K562 (cell line): ENCODE data around the gene MRPL58. TPM values are rescaled to one million over a fixed set of nuclear protein-coding genes. Genes with fewer than 3 reads are reported as not detected.
A peak's percentile ranks its signal among the peaks of the same experiment; 100 is the strongest.

ENCODE experiments used
- CAMTA2 ChIP-seq: fragments of 250-450 bp; sonication (Bioruptor Pico); conservative IDR thresholded peaks from 2 replicates; pipeline ENCODE4 v1.5.1; 2022
- COPS2 ChIP-seq: fragments of 450-650 bp; conservative IDR thresholded peaks from 2 replicates; pipeline ENCODE4 v1.6.1; 2016; ENCODE audit warnings: mild to moderate bottlenecking, moderate library complexity
- EP300 ChIP-seq: IDR thresholded peaks from 2 replicates; pipeline ENCODE4 v1.6.1; 2012; ENCODE audit warnings: low read length, improper control_type of control experiment
- EZH2 ChIP-seq: IDR thresholded peaks from 2 replicates; pipeline ENCODE4 v1.6.1; 2012; ENCODE audit warnings: low read depth, mild to moderate bottlenecking, inconsistent platforms, low read length, borderline replicate concordance
- HDAC6 ChIP-seq: IDR thresholded peaks from 2 replicates; pipeline ENCODE4 v1.6.1; 2012; ENCODE audit warnings: low read depth, mild to moderate bottlenecking, control low read depth, inconsistent platforms, low read length, moderate library complexity
- MTA1 ChIP-seq: fragments of 450-650 bp; IDR thresholded peaks from 2 replicates; pipeline ENCODE4 v1.6.1; 2017; ENCODE audit warnings: borderline replicate concordance
- PTBP1 ChIP-seq: fragments of 200-400 bp; formaldehyde crosslinking; IDR thresholded peaks from 2 replicates; pipeline ENCODE4 v1.6.1; 2017; ENCODE audit warnings: low read depth, low read length
- RBM39 ChIP-seq: fragments of 200-400 bp; formaldehyde crosslinking; optimal IDR thresholded peaks from 2 replicates; pipeline ENCODE3; 2018; ENCODE audit warnings: low read depth, low read length
- SAP30 ChIP-seq: fragments of 200-600 bp; sonication (generic); IDR thresholded peaks from 2 replicates; pipeline ENCODE4 v1.6.1; 2012; ENCODE audit warnings: borderline replicate concordance, low read depth, mild to moderate bottlenecking, moderate library complexity, low read length, control low read depth, inconsistent platforms; ENCODE audit not compliant: insufficient read depth, poor library complexity, severe bottlenecking
- STAT5B ChIP-seq: fragments of 250-450 bp; sonication (Bioruptor Pico); IDR thresholded peaks from 2 replicates; pipeline ENCODE4 v1.8.0; 2021; ENCODE audit warnings: mild to moderate bottlenecking, inconsistent platforms
- TFAP4 ChIP-seq: sonication (generic); formaldehyde crosslinking; IDR thresholded peaks from 2 replicates; pipeline ENCODE4 v1.8.0; 2022; ENCODE audit warnings: missing genetic modification reagents, mild to moderate bottlenecking, moderate library complexity, borderline replicate concordance
- ZBTB1 ChIP-seq: sonication (generic); formaldehyde crosslinking; IDR thresholded peaks from 2 replicates; pipeline ENCODE4 v1.8.1; 2023; ENCODE audit warnings: missing genetic modification reagents, low read depth, mild to moderate bottlenecking, borderline replicate concordance
- ZBTB7A ChIP-seq: IDR thresholded peaks from 2 replicates; pipeline ENCODE4 v1.6.1; 2011; ENCODE audit warnings: low read depth, mild to moderate bottlenecking, low read length, moderate library complexity, borderline replicate concordance; ENCODE audit not compliant: control insufficient read depth
- ZNF133 ChIP-seq: fragments of 250-450 bp; sonication (Bioruptor Pico); IDR thresholded peaks from 2 replicates; pipeline ENCODE4 v1.4.0; 2020; ENCODE audit warnings: mild to moderate bottlenecking
- ZNF764 ChIP-seq: fragments of 250-450 bp; sonication (Bioruptor Pico); IDR thresholded peaks from 2 replicates; pipeline ENCODE4 v1.4.0; 2020; ENCODE audit warnings: low read depth, mild to moderate bottlenecking, moderate library complexity
- ZNF77 ChIP-seq: fragments of 250-450 bp; sonication (Bioruptor Pico); IDR thresholded peaks from 2 replicates; pipeline ENCODE4 v1.5.0; 2020
- polyA plus RNA-seq, 8 experiments: library from polyadenylated mRNA; depleted of rRNA in 4 of 8; stranded (reverse) in 5 of 8; unstranded in 3 of 8; fragments of >200 nt; fragmentation: Nextera tagmentation in 2 of 8; fragmentation: Illumina TruSeq in 1 of 8; extraction: Ambion mirVana in 2 of 8; extraction: Trizol in 1 of 8; gene quantifications; 2 replicates each; pipeline versions ENCODE4 v1.2.1 to v1.2.3, GENCODE V29; 2011 to 2014; ENCODE audit warnings: inconsistent platforms in 1 of 8, missing spikeins in 1 of 8
- total RNA-seq, 7 experiments: library from RNA; depleted of rRNA in 6 of 7; stranded (reverse); fragments of >200 nt in 6 of 7; fragmentation: Illumina TruSeq in 2 of 7; extraction: Trizol in 2 of 7; gene quantifications; 2 replicates each; pipeline versions ENCODE4 v1.2.1 to v1.2.3, GENCODE V29; 2011 to 2021; ENCODE audit warnings: low replicate concordance in 1 of 7
- TF ChIP-seq, protein P1 (sequence below): IDR thresholded peaks from 2 replicates; pipeline ENCODE4 v1.6.1; 2011; ENCODE audit warnings: borderline replicate concordance, low read depth, mild to moderate bottlenecking, moderate library complexity, low read length; ENCODE audit not compliant: insufficient read depth, poor library complexity, severe bottlenecking
- TF ChIP-seq, protein P2 (sequence below): fragments of 450-650 bp; IDR thresholded peaks from 2 replicates; pipeline ENCODE4 v1.6.1; 2017; ENCODE audit warnings: antibody characterized with exemption, mild to moderate bottlenecking

MRPL58 gene
- total and polyA plus RNA-seq, 9 of the 15 experiments (the other 6 are each of a cell fraction or from before 2014, with no cell fraction given) = 30.8 to 107 (median 72.4) TPM

DNA sequence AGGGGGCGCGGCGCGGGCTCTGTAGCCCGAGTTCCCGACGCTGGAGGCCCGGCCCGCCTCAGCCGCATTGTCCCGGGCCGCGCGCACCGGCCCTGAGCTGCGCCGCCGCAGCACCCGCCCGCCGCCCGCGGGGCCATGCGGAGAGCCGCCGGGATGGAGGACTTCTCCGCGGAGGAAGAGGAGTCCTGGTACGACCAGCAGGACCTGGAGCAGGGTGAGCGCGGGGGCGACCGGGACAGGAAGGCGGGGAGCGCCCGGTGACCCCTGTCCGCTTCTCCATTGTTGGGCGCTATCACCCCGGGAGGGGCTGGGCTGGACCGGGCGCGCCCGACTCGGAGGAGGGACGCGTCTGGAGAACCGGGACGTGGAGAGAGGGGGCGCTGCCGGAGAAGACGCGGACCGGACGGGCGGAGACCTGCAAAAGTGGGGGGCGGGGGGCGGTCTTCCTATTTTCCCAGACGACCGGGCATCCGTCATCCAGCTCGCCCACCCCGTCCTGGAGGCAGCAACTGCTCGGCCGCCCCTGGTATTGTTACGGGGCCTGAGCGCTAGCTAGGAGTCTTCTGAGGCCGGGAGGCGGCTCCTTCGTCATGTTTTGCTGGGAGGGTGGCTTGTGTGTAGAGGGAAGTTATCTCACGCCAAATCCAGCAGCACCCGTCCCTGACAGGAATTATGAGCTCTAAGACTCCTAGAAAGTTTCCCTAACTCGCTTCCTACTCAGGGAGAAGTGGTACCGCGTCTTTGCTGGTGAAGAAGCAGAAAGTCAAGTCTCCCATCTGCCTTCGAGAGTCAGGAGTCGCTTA lies 24.4 kb upstream of the MRPL58 start (continued):
- TF ChIP-seq PTBP1 = no peak
- TF ChIP-seq ZNF133 (CRISPR knock-in tag) = no peak
- TF ChIP-seq ZNF764 = no peak
- TF ChIP-seq, protein P1, sequence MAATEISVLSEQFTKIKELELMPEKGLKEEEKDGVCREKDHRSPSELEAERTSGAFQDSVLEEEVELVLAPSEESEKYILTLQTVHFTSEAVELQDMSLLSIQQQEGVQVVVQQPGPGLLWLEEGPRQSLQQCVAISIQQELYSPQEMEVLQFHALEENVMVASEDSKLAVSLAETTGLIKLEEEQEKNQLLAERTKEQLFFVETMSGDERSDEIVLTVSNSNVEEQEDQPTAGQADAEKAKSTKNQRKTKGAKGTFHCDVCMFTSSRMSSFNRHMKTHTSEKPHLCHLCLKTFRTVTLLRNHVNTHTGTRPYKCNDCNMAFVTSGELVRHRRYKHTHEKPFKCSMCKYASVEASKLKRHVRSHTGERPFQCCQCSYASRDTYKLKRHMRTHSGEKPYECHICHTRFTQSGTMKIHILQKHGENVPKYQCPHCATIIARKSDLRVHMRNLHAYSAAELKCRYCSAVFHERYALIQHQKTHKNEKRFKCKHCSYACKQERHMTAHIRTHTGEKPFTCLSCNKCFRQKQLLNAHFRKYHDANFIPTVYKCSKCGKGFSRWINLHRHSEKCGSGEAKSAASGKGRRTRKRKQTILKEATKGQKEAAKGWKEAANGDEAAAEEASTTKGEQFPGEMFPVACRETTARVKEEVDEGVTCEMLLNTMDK = peak; percentile 24
- 0 out of 2 replicates have a peak, but pooled peaks have one; percentile 28 for TF ChIP-seq ZBTB1 (CRISPR knock-in tag)
- TF ChIP-seq CAMTA2 (CRISPR knock-in tag) = no peak
- no peak for TF ChIP-seq MTA1
- no peak for TF ChIP-seq RBM39
- TF ChIP-seq, protein P2, sequence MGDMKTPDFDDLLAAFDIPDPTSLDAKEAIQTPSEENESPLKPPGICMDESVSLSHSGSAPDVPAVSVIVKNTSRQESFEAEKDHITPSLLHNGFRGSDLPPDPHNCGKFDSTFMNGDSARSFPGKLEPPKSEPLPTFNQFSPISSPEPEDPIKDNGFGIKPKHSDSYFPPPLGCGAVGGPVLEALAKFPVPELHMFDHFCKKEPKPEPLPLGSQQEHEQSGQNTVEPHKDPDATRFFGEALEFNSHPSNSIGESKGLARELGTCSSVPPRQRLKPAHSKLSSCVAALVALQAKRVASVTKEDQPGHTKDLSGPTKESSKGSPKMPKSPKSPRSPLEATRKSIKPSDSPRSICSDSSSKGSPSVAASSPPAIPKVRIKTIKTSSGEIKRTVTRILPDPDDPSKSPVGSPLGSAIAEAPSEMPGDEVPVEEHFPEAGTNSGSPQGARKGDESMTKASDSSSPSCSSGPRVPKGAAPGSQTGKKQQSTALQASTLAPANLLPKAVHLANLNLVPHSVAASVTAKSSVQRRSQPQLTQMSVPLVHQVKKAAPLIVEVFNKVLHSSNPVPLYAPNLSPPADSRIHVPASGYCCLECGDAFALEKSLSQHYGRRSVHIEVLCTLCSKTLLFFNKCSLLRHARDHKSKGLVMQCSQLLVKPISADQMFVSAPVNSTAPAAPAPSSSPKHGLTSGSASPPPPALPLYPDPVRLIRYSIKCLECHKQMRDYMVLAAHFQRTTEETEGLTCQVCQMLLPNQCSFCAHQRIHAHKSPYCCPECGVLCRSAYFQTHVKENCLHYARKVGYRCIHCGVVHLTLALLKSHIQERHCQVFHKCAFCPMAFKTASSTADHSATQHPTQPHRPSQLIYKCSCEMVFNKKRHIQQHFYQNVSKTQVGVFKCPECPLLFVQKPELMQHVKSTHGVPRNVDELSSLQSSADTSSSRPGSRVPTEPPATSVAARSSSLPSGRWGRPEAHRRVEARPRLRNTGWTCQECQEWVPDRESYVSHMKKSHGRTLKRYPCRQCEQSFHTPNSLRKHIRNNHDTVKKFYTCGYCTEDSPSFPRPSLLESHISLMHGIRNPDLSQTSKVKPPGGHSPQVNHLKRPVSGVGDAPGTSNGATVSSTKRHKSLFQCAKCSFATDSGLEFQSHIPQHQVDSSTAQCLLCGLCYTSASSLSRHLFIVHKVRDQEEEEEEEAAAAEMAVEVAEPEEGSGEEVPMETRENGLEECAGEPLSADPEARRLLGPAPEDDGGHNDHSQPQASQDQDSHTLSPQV = no peak
- TF ChIP-seq EZH2 = no peak
- TF ChIP-seq HDAC6 = no peak
- TF ChIP-seq SAP30 = peak; percentile 32
- TF ChIP-seq COPS2 = no peak
- no peak for TF ChIP-seq EP300
- peak; percentile 50 for TF ChIP-seq TFAP4
- peak; percentile 57; the same call in 1 of the 2 replicates for TF ChIP-seq ZBTB7A
- no peak for TF ChIP-seq STAT5B (CRISPR knock-in tag)
- TF ChIP-seq ZNF77 (CRISPR knock-in tag) = no peak
